ENCODE results near the gene GNLY. TPM values are rescaled to one million over a fixed set of nuclear protein-coding genes. Genes with fewer than 3 reads are reported as not detected.
A peak's percentile ranks its signal among the peaks of the same experiment; 100 is the strongest.

GNLY gene
- total and polyA plus RNA-seq, 9 of the 15 experiments (the other 6 are each of a cell fraction or from before 2014, with no cell fraction given) = not detected

DNA sequence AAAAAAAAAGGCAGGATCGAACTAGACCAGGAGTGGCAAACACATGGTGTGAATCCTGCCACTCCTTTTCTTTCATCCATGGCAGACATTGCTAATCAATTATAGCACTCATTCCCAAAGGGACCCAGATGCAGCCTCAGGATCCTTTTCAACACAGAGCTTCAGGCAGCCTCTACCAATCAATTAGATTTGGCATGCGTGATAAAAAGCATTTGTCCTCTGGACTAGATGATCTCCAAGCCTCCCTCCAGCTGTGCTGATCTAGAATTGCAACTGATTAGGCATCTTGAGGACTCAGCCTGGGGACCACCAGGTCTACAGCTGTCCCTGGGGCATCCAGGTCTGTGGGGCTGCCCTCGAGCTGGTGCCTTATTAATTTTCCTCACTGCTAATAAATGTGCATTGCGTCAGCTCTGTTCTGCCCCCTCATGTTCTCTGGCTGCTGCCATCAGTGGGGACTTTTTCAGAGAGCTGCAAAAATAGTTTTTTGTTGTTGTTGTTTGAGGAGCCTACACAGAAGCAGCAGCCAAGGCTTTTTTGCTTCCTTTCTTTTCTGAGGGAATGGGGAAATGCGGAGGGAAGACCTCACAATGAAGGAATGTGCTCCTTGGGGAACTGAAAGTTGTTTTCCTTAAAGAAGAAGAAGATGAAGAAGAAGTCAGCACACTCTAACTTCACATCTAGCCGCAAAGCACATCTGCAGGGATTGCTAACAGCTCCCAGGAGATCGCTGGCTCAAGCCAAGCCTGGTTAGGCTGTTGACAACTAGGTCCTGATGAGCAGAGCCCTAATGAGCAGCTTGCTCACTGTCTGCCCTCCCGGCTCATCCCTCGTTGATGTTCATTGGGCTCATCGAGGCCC is 50.8 kb downstream of the GNLY start:
- intact Hi-C loops (cut with micrococcal nuclease) (no loop called here), in situ Hi-C loops (cut with MboI) (no loop called here)
- ATAC-seq (no peak), FAIRE-seq (no peak), DNase-seq (ENCODE audit: extremely low read depth in 1 of 4, low spot score in 3 of 4) (no peak)
- POLR2A ChIA-PET = interaction anchor here (0.6 to 1.4 kb wide), 2 partner anchors 13 to 50 kb away, joined by 3 read pairs; no protein-coding TSS in a partner anchor
- Histone ChIP-seq H3K36me3 (ENCODE audit: control insufficient read depth, insufficient read depth, low read length) (no peaks in the 10 kb centered on the region), H3K9ac (ENCODE audit: insufficient read depth in 1 of 2, low read depth in 2 of 2, low read length in 2 of 2) (no peak overlapping the region), H3K9me3 (replicated peaks; ENCODE audit: control insufficient read depth, insufficient read depth, low read depth, low read length) (no peaks in the 10 kb centered on the region), H3K4me1 (replicated peaks in 1 of 2; ENCODE audit: control insufficient read depth in 2 of 2, insufficient read depth in 2 of 2, low read length in 2 of 2) (peaks cover 0 to 2% of the 10 kb centered on the region in 2 experiments; a peak in 1 of 5 replicates), H2AFZ (ENCODE audit: low read depth, low read length) (no peak overlapping the region), H3K79me2 (ENCODE audit: control insufficient read depth, insufficient read depth, low read length) (no peaks in the 10 kb centered on the region), H3K4me2 (ENCODE audit: insufficient read depth, low read length) (no peak overlapping the region), H4K20me1 (replicated peaks; ENCODE audit: control insufficient read depth, insufficient read depth, low read length) (0 out of 2 replicates have a peak, but pooled peaks cover 3% of the 10 kb centered on the region), H3K27ac (ENCODE audit: extremely low read depth, low read depth, low read length) (no peak overlapping the region), H3K4me3 (no peak overlapping the region), H3K27me3 (ENCODE audit: control insufficient read depth in 2 of 2, insufficient read depth in 2 of 2, low read length in 2 of 2) (peaks cover 54 to 83% of the 10 kb centered on the region in 2 experiments), H3K9me1 (ENCODE audit: control insufficient read depth, insufficient read depth, low read length) (no peaks in the 10 kb centered on the region)
- no TSS peak for BruUV-seq (replicated peaks)
- 0 out of 2 replicates have a peak, but pooled peaks have one; percentile 49 for TF ChIP-seq ZBTB17 (CRISPR knock-in tag; IDR thresholded peaks at IDR 0.05)
- no peak for TF ChIP-seq MGA (IDR thresholded peaks at IDR 0.05)
- CTCF ChIA-PET (ENCODE audit: low intra/inter-chr PET ratio) = no interaction called here
- WGBS (ENCODE audit: insufficient coverage, low coverage, missing lambda C conversion rate) = 2% methylated on average over 10 of the region's 10 CpGs
